ENCODE results near the gene MGAT5.

The MGAT5 gene

GRCh38 chr2:134253804-134254203, at the start of gene MGAT5:
MGAT5 (plus strand) TSS chr2:134254072; CDS start chr2:134254404, 332 bp downstream.
- no peak for DNase-seq (ENCODE audit: low read depth)

- DNase-seq (ENCODE audit: low read depth): no peak
These were observed 48.8 kb upstream of the MGAT5 start for GRCh38 chr2:134205087-134205486.

- no peak for DNase-seq (ENCODE audit: low read depth)
These were observed 47.8 kb upstream of the MGAT5 start for GRCh38 chr2:134206031-134206430.

GRCh38 chr2:134206573-134206972, 47.3 kb upstream of the MGAT5 start:
- no peak for DNase-seq (ENCODE audit: low read depth)

GRCh38 chr2:134207589-134208209, 46.2 kb upstream of the MGAT5 start:
- DNase-seq (ENCODE audit: low read depth): peak; percentile 23

- DNase-seq (ENCODE audit: low read depth): no peak
These were observed 45.0 kb upstream of the MGAT5 start for GRCh38 chr2:134208825-134209224.

GRCh38 chr2:134212746-134213145, 41.1 kb upstream of the MGAT5 start:
- no peak for DNase-seq (ENCODE audit: low read depth)

- DNase-seq (ENCODE audit: low read depth): no peak
These were observed 37.6 kb upstream of the MGAT5 start for GRCh38 chr2:134216152-134216829.

GRCh38 chr2:134217351-134217750, 36.5 kb upstream of the MGAT5 start:
- DNase-seq (ENCODE audit: low read depth): no peak

GRCh38 chr2:134217924-134218323, 35.9 kb upstream of the MGAT5 start:
- no peak for DNase-seq (ENCODE audit: low read depth)

GRCh38 chr2:134218414-134218813, 35.5 kb upstream of the MGAT5 start:
- no peak for DNase-seq (ENCODE audit: low read depth)

- peak; percentile 13 for DNase-seq (ENCODE audit: low read depth)
These were observed 34.8 kb upstream of the MGAT5 start for GRCh38 chr2:134218930-134219658.

GRCh38 chr2:134220344-134220974, 33.4 kb upstream of the MGAT5 start:
- DNase-seq (ENCODE audit: low read depth): no peak

GRCh38 chr2:134224005-134224404, 29.9 kb upstream of the MGAT5 start:
- no peak for DNase-seq (ENCODE audit: low read depth)

GRCh38 chr2:134225173-134225572, 28.7 kb upstream of the MGAT5 start:
- DNase-seq (ENCODE audit: low read depth): no peak

- DNase-seq (ENCODE audit: low read depth): no peak
These were observed 28.0 kb upstream of the MGAT5 start for GRCh38 chr2:134225841-134226240.

- no peak for DNase-seq (ENCODE audit: low read depth)
These were observed 27.3 kb upstream of the MGAT5 start for GRCh38 chr2:134226601-134227000.

GRCh38 chr2:134227666-134228065, 26.2 kb upstream of the MGAT5 start:
- DNase-seq (ENCODE audit: low read depth): no peak

GRCh38 chr2:134228493-134228903, 25.4 kb upstream of the MGAT5 start:
- no peak for DNase-seq (ENCODE audit: low read depth)

GRCh38 chr2:134229540-134229939, 24.3 kb upstream of the MGAT5 start:
- no peak for DNase-seq (ENCODE audit: low read depth)

GRCh38 chr2:134230885-134231284, 23.0 kb upstream of the MGAT5 start:
- DNase-seq (ENCODE audit: low read depth): no peak

GRCh38 chr2:134231301-134231964, 22.4 kb upstream of the MGAT5 start:
- DNase-seq (ENCODE audit: low read depth): no peak

Data from T-helper 22 cell (primary cell).